Nephron (organoid): ENCODE data around the gene KRTAP10-10.
"Not testable (repeated sequence)": the region's sequence is repeated elsewhere in the genome, so short reads cannot be mapped to it uniquely, and the experiment has no call there.

ENCODE experiments used
- H3K27ac Mint-ChIP-seq, 3 experiments: 2 replicates each; pipeline ENCODE4 v1.8.0; 2020; ENCODE audit warnings: mixed read lengths in 3 of 3, mild to moderate bottlenecking in 2 of 3, moderate library complexity in 1 of 3
- H3K27me3 Mint-ChIP-seq: 2 replicates; pipeline ENCODE4 v1.8.0; 2021; ENCODE audit warnings: low read depth, mild to moderate bottlenecking, moderate library complexity, mixed read lengths
- H3K36me3 Mint-ChIP-seq: 2 replicates; pipeline ENCODE4 v1.8.0; 2020; ENCODE audit warnings: low read depth, mixed read lengths
- H3K4me1 Mint-ChIP-seq: 2 replicates; pipeline ENCODE4 v1.8.0; 2020; ENCODE audit warnings: mixed read lengths
- H3K4me3 Mint-ChIP-seq, 3 experiments: 2 replicates each; pipeline ENCODE4 v1.8.0; 2020; ENCODE audit warnings: mild to moderate bottlenecking in 3 of 3, mixed read lengths in 3 of 3, moderate library complexity in 2 of 3
- H3K9me3 Mint-ChIP-seq: 2 replicates; pipeline ENCODE4 v1.8.0; 2020; ENCODE audit warnings: mixed read lengths
- TF ChIP-seq, protein P1 (sequence below), 3 experiments: fragments of 200-600 bp; sonication (generic); IDR thresholded peaks; one replicate each; pipeline ENCODE4 v1.5.0; 2021; ENCODE audit warnings: antibody characterized with exemption in 3 of 3; ENCODE audit not compliant: unreplicated experiment in 3 of 3

The KRTAP10-10 gene, protein sequence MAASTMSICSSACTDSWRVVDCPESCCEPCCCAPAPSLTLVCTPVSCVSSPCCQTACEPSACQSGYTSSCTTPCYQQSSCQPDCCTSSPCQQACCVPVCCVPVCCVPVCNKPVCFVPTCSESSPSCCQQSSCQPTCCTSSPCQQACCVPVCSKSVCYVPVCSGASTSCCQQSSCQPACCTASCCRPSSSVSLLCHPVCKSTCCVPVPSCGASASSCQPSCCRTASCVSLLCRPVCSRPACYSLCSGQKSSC

DNA sequence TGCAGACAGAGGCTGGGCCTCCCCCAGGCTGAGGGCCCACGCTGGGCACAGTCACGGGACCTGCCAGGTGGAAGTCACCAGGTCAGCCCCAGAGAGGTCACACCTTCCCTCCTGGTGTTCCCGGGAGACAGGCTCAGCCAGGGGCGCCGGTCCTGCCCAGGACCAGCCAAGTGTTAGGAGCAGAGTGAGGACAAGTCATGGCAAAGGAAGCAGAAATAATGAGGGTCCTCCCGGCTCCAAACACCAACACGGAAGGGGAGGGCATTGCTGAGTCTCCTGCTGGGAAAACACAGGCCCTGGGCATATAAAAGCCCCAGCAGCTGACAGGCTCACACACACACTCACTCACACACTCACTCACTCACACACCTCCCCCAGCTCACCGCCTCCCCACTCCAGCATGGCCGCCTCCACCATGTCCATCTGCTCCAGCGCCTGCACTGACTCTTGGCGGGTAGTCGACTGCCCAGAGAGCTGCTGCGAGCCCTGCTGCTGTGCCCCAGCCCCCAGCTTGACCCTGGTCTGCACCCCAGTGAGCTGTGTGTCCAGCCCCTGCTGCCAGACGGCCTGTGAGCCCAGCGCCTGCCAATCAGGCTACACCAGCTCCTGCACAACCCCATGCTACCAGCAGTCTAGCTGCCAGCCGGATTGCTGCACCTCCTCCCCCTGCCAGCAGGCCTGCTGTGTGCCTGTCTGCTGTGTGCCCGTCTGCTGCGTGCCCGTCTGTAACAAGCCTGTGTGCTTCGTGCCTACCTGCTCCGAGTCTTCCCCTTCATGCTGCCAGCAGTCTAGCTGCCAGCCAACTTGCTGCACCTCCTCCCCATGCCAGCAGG is at the start of gene KRTAP10-10:
KRTAP10-10 (plus strand) TSS at position 339 of the 833 bp plus-strand sequence; CDS start at position 401, 62 bp downstream.
- Mint-ChIP-seq H3K4me3 (no peak within 1 kb of the TSS), H3K27me3 (peaks cover 18% of the 10 kb centered on the region), H3K27ac (no peak within 1 kb of the TSS), H3K4me1 (no peaks in the 10 kb centered on the region), H3K9me3 (peaks cover 33% of the 10 kb centered on the region), H3K36me3 (no peaks in the 10 kb centered on the region)
- TF ChIP-seq, protein P1, sequence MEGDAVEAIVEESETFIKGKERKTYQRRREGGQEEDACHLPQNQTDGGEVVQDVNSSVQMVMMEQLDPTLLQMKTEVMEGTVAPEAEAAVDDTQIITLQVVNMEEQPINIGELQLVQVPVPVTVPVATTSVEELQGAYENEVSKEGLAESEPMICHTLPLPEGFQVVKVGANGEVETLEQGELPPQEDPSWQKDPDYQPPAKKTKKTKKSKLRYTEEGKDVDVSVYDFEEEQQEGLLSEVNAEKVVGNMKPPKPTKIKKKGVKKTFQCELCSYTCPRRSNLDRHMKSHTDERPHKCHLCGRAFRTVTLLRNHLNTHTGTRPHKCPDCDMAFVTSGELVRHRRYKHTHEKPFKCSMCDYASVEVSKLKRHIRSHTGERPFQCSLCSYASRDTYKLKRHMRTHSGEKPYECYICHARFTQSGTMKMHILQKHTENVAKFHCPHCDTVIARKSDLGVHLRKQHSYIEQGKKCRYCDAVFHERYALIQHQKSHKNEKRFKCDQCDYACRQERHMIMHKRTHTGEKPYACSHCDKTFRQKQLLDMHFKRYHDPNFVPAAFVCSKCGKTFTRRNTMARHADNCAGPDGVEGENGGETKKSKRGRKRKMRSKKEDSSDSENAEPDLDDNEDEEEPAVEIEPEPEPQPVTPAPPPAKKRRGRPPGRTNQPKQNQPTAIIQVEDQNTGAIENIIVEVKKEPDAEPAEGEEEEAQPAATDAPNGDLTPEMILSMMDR (IDR thresholded peaks at IDR 0.05; ENCODE audit: unreplicated experiment in 3 of 3): no peak

DNA sequence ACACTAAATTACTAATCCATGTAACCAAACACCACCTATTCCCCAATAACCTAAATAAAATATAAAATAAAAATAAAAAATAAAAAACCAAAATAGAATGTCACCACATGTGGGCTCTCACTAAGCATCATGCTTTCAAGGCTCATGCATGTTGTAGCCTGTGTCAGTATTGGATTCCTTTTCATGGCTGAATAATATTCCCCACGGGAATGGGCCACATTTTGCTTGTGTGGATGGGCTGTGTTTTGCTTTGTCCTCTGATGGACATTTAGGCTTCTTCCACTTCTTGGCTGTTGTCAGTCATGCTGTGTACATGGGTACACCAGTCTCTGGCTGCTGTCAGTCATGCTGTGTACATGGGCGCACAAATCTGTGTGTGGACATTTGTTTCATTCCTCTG is 48.1 kb upstream of the KRTAP10-10 start:
- H3K9me3 Mint-ChIP-seq: peaks cover 15% of the 10 kb centered on the region
- H3K27me3 Mint-ChIP-seq: peaks cover 37% of the 10 kb centered on the region
- TF ChIP-seq, protein P1 (IDR thresholded peaks at IDR 0.05; ENCODE audit: unreplicated experiment in 3 of 3): no peak
- no peak overlapping the region for H3K4me3 Mint-ChIP-seq
- peaks cover 10% of the 10 kb centered on the region for H3K4me1 Mint-ChIP-seq
- H3K36me3 Mint-ChIP-seq: no peaks in the 10 kb centered on the region
- no peak overlapping the region for H3K27ac Mint-ChIP-seq

DNA sequence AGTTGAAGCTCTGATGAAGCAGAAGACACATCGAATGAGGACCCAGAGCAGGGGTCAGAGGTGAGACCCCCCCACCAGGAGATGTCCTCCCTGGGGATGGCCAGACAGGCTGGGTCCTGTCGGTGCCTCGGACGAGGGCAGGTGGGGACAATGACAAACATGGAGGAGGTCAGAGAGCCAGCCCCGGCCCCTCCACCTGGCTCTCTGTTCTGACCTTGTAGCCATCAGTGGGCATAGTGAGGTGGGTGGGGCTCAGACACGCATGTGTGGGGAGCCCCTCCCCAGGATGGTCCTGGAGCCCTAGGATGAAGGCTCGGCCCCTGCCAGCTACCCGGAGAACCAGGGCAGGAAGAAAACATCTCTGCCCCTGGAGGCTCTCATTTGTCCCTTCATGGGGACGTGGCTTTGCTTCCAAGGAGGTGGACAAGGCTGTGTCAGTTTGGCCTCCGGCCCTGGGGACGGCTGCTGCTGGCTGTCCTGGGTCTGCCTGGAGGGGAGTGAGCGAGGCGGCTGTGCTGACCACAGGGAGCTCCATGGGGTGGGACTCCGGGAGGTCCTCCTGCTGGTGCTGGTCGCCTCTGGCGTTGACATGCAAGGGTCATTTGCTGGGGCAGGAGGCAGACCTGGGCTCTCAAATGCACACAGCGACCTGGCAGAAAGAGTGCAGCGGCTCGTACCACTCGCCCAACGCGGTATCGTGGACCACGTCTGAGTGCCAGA is 47.4 kb upstream of the KRTAP10-10 start:
- H3K27me3 Mint-ChIP-seq: peaks cover 38% of the 10 kb centered on the region
- H3K36me3 Mint-ChIP-seq: no peaks in the 10 kb centered on the region
- peaks cover 15% of the 10 kb centered on the region for H3K9me3 Mint-ChIP-seq
- peaks cover 11% of the 10 kb centered on the region for H3K4me1 Mint-ChIP-seq
- no peak overlapping the region for H3K4me3 Mint-ChIP-seq
- TF ChIP-seq, protein P1 (IDR thresholded peaks at IDR 0.05; ENCODE audit: unreplicated experiment in 3 of 3): no peak
- H3K27ac Mint-ChIP-seq: no peak overlapping the region

DNA sequence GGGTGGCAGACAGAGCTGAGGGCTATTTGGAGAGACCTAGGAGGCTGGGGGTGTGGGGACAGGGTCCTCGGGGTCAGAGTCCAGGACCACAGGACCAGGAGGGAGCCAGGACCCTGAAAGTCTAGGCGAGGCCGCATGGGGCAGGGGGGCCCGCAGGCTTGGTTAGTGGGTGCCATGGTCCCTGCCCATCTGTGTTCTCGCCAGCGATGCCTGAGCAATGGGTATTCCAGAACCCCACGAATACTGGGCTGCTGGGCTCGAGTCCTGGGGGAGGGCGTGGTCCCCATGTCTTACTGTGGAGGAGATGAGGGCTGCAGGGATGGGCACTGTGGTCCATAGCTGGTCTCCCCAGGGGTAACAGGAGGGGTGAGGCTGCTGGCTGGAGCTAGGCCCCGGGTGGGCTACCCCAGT is 46.8 kb upstream of the KRTAP10-10 start:
- H3K9me3 Mint-ChIP-seq: peaks cover 13% of the 10 kb centered on the region
- no peaks in the 10 kb centered on the region for H3K36me3 Mint-ChIP-seq
- H3K4me3 Mint-ChIP-seq: no peak overlapping the region
- TF ChIP-seq, protein P1 (IDR thresholded peaks at IDR 0.05; ENCODE audit: unreplicated experiment in 3 of 3): no peak
- no peak overlapping the region for H3K27ac Mint-ChIP-seq
- H3K27me3 Mint-ChIP-seq: peaks cover 36% of the 10 kb centered on the region
- H3K4me1 Mint-ChIP-seq: peaks cover 11% of the 10 kb centered on the region

DNA sequence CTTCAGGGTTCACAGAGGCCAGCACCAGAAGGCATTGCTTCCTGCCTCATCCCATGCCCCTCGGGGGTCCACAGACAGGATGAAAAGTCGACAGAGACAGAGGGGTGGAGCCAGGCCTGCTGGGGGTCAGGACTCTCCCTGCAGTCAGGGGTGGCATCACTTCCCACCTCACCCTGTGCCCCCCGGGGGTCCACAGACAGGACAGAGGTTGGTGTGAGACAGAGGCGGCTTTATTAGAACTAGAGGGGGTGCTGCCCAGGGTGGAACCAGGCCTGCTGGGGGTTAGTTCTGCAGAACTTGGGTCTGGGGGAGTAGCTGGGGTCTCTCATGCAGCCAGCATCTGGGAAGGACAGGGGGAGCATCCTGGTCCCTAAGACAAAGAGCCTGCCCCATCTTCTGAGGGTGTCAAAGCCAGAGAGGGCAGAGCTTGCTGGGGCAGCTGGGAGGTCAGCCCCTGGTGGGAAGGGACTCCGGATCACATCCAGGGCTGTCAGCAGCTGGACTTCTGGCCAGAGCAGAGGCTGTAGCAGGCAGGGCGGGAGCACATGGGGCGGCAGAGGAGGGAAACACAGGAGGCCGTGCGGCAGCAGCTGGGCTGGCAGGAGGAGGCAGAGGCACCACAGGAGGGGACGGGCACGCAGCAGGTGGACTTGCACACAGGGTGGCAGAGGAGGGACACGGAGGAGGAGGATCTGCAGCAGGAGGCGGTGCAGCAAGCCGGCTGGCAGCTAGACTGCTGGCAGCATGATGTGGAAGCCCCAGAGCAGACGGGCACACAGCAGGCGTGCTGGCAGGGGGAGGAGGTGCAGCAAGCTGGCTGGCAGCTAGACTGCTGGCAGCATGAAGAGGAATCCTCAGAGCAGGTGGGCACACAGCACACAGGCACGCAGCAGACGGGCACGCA is 46.0 kb upstream of the KRTAP10-10 start:
- H3K4me3 Mint-ChIP-seq, H3K36me3 Mint-ChIP-seq, H3K27ac Mint-ChIP-seq: not testable (repeated sequence)
- Mint-ChIP-seq H3K9me3 (peaks cover 11% of the 10 kb centered on the region), H3K4me1 (peaks cover 11% of the 10 kb centered on the region), H3K27me3 (peaks cover 33% of the 10 kb centered on the region)

DNA sequence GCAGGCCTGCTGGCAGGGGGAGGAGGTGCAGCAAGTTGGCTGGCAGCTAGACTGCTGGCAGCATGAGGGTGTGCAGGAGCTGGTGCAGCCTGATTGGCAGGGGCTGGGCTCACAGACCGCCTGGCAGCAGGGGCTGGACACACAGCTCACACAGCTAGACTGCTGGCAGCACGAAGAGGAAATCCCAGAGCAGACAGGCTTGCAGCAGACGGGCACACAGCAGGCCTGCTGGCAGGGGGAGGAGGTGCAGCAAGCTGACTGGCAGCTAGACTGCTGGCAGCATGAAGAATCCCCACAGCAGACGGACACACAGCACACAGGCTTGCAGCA is 45.4 kb upstream of the KRTAP10-10 start:
- Mint-ChIP-seq H3K27me3 (peaks cover 30% of the 10 kb centered on the region), H3K4me1 (peaks cover 11% of the 10 kb centered on the region)
- H3K36me3 Mint-ChIP-seq, H3K9me3 Mint-ChIP-seq, H3K27ac Mint-ChIP-seq, H3K4me3 Mint-ChIP-seq: not testable (repeated sequence)
